Suprapubic skin (tissue), 4 donors: ENCODE data around the gene SNRPD3. TPM values are rescaled to one million over a fixed set of nuclear protein-coding genes. Genes with fewer than 3 reads are reported as not detected.

Experiments
- DNase-seq, 2 donors: peaks; one replicate each; pipeline ENCODE4 v3.0.0-alpha.2; 2019; ENCODE audit warnings: low spot score in 2 of 2
- H3K27ac ChIP-seq: fragments of 200-600 bp; sonication (generic); one replicate; pipeline ENCODE4 v1.5.1; 2019
- H3K27me3 ChIP-seq: fragments of 200-600 bp; sonication (generic); one replicate; pipeline ENCODE4 v1.5.1; 2019
- H3K36me3 ChIP-seq: fragments of 200-600 bp; sonication (generic); one replicate; pipeline ENCODE4 v1.5.1; 2019
- H3K4me1 ChIP-seq: fragments of 200-600 bp; sonication (generic); one replicate; pipeline ENCODE4 v1.5.1; 2019
- H3K4me3 ChIP-seq: fragments of 200-600 bp; sonication (generic); one replicate; pipeline ENCODE4 v1.5.1; 2019; ENCODE audit warnings: mild to moderate bottlenecking
- H3K9me3 ChIP-seq: fragments of 200-600 bp; sonication (generic); one replicate; pipeline ENCODE4 v1.5.1; 2019
- CTCF ChIP-seq, 2 donors: fragments of 200-600 bp in 1 of 2; fragments of 450-650 bp in 1 of 2; sonication (generic) in 1 of 2; IDR thresholded peaks; one replicate each; pipeline ENCODE4 v1.5.1; 2016 to 2019; ENCODE audit warnings: antibody characterized with exemption in 2 of 2, mild to moderate bottlenecking in 1 of 2, moderate library complexity in 1 of 2
- EP300 ChIP-seq: sonication (generic); formaldehyde crosslinking; IDR thresholded peaks from one replicate; pipeline ENCODE4 v1.6.1; 2017; ENCODE audit warnings: antibody characterized with exemption
- POLR2A ChIP-seq, 2 donors: fragments of 450-650 bp; IDR thresholded peaks; one replicate each; pipeline ENCODE4 v1.6.1; 2017; ENCODE audit warnings: antibody characterized with exemption in 2 of 2, mild to moderate bottlenecking in 2 of 2, moderate library complexity in 2 of 2
- POLR2AphosphoS5 ChIP-seq, 3 donors: sonication (generic); formaldehyde crosslinking; IDR thresholded peaks; one replicate each; pipeline ENCODE4 v1.6.1; 2017; ENCODE audit warnings: antibody characterized with exemption in 3 of 3
- WGBS: methylation state at CpG from one replicate; pipeline ENCODE4 v1.1.5; 2018; 5-methylcytosine and 5-hydroxymethylcytosine counted together
- total RNA-seq, 4 donors: library from RNA; depleted of rRNA; stranded (reverse); fragments of >200 nt; gene quantifications; one replicate each; pipeline ENCODE4 v1.1.0, GENCODE V29; 2016

Gene SNRPD3
- total RNA-seq, 4 donors from 2014 or later, result 168 to 208 (median 186) TPM

- Histone ChIP-seq H3K27me3 (no peaks in the 10 kb centered on the region), H3K4me3 (no peak overlapping the region), H3K9me3 (no peaks in the 10 kb centered on the region), H3K36me3 (peaks cover 18% of the 10 kb centered on the region), H3K4me1 (no peaks in the 10 kb centered on the region), H3K27ac (no peak overlapping the region)
- WGBS, result 87% methylated on average over 3 of the region's 3 CpGs
- TF ChIP-seq CTCF (IDR thresholded peaks at IDR 0.05) (no peak), POLR2A (IDR thresholded peaks at IDR 0.05) (no peak), EP300 (no peak), POLR2AphosphoS5 (IDR thresholded peaks at IDR 0.05) (no peak)
- DNase-seq, result no peak
These were observed 19.7 kb upstream of the SNRPD3 start for GRCh38 chr22:24536089-24536488.

- H3K36me3 ChIP-seq, result peaks cover 60% of the 10 kb centered on the region
- H3K27ac ChIP-seq, result no peak overlapping the region
- 80% methylated on average over 2 of the region's 2 CpGs for WGBS
- H3K4me1 ChIP-seq, result peaks cover 23% of the 10 kb centered on the region
- no peaks in the 10 kb centered on the region for H3K27me3 ChIP-seq
- DNase-seq, result no peak
- H3K9me3 ChIP-seq, result no peaks in the 10 kb centered on the region
- TF ChIP-seq POLR2A (IDR thresholded peaks at IDR 0.05) (no peak), POLR2AphosphoS5 (IDR thresholded peaks at IDR 0.05) (no peak), EP300 (no peak), CTCF (IDR thresholded peaks at IDR 0.05) (no peak)
- H3K4me3 ChIP-seq, result no peak overlapping the region
These were observed 15.3 kb upstream of the SNRPD3 start for GRCh38 chr22:24540470-24540869.

GRCh38 chr22:24541681-24542515 is 13.9 kb upstream of the SNRPD3 start:
- H3K4me3 ChIP-seq, result no peak overlapping the region
- H3K36me3 ChIP-seq, result peaks cover 67% of the 10 kb centered on the region
- H3K27ac ChIP-seq, result no peak overlapping the region
- WGBS, result 73% methylated on average over 4 of the region's 6 CpGs
- no peaks in the 10 kb centered on the region for H3K9me3 ChIP-seq
- TF ChIP-seq CTCF (IDR thresholded peaks at IDR 0.05) (no peak), EP300 (no peak)
- no peaks in the 10 kb centered on the region for H3K27me3 ChIP-seq
- H3K4me1 ChIP-seq, result peaks cover 23% of the 10 kb centered on the region
- DNase-seq, result no peak

GRCh38 chr22:24542641-24543040 is 13.2 kb upstream of the SNRPD3 start:
- DNase-seq, result no peak
- H3K4me1 ChIP-seq, result peaks cover 23% of the 10 kb centered on the region
- no peak overlapping the region for H3K27ac ChIP-seq
- H3K27me3 ChIP-seq, result no peaks in the 10 kb centered on the region
- no peak for TF ChIP-seq EP300
- peaks cover 75% of the 10 kb centered on the region for H3K36me3 ChIP-seq
- H3K9me3 ChIP-seq, result no peaks in the 10 kb centered on the region
- no peak overlapping the region for H3K4me3 ChIP-seq
- 81% methylated on average over 5 of the region's 9 CpGs for WGBS

GRCh38 chr22:24543185-24543601 is 12.6 kb upstream of the SNRPD3 start:
- Histone ChIP-seq H3K4me1 (peaks cover 23% of the 10 kb centered on the region), H3K36me3 (peaks cover 80% of the 10 kb centered on the region), H3K27me3 (no peaks in the 10 kb centered on the region), H3K4me3 (no peak overlapping the region), H3K9me3 (no peaks in the 10 kb centered on the region), H3K27ac (no peak overlapping the region)
- DNase-seq, result no peak
- 67% methylated on average over 7 of the region's 7 CpGs for WGBS
- TF ChIP-seq POLR2AphosphoS5 (IDR thresholded peaks at IDR 0.05), result no peak
- no peak for TF ChIP-seq POLR2A (IDR thresholded peaks at IDR 0.05)
- TF ChIP-seq EP300, result no peak

- Histone ChIP-seq H3K4me3 (no peak overlapping the region), H3K27ac (no peak overlapping the region), H3K4me1 (peaks cover 23% of the 10 kb centered on the region), H3K36me3 (peaks cover 86% of the 10 kb centered on the region), H3K9me3 (no peaks in the 10 kb centered on the region), H3K27me3 (no peaks in the 10 kb centered on the region)
- WGBS, result 95% methylated on average over 8 of the region's 11 CpGs
- TF ChIP-seq CTCF (IDR thresholded peaks at IDR 0.05) (no peak), POLR2AphosphoS5 (IDR thresholded peaks at IDR 0.05) (no peak), EP300 (no peak), POLR2A (IDR thresholded peaks at IDR 0.05) (no peak)
- DNase-seq, result no peak
These were observed 12.0 kb upstream of the SNRPD3 start for GRCh38 chr22:24543679-24544243.
